ENCODE results near the gene MEIOSIN.

The MEIOSIN gene

DNA sequence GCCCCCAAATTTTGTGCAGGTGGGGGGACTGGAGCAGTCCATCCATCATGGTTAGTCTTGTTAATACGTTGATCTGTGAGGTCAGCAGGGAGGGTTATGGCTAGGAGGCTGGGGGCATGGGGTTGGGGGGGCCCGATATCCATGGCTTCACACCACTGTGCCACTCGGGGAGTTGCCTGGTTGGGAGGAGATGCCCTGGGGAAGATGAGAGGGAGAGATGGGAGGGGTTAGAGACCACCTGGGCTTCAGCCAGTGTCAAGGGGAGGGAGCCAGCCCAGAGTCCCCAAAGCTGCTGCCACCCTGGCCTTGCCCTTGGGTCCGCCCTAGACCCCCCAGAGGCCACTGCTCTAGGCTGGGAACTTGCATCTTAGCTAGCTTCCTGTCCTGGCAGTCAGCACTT lies 50.9 kb downstream of the MEIOSIN start:
- ATAC-seq (ENCODE audit: insufficient read depth, low read depth) = no peak
- Histone ChIP-seq H4K20me1 (ENCODE audit: insufficient read depth, low read length) (peaks cover 49% of the 10 kb centered on the region), H3K4me3 (ENCODE audit: low read depth in 1 of 2, low read length in 2 of 2) (no peak overlapping the region), H2AFZ (ENCODE audit: low read depth, low read length) (no peak overlapping the region), H3K27ac (ENCODE audit: low read length) (no peak overlapping the region), H3K4me1 (ENCODE audit: insufficient read depth, low read length) (no peaks in the 10 kb centered on the region), H3K27me3 (ENCODE audit: insufficient read depth, low read length, poor library complexity) (no peaks in the 10 kb centered on the region), H3K79me2 (ENCODE audit: insufficient read depth, low read length) (peaks cover 2% of the 10 kb centered on the region; the same call in 1 of the 2 replicates), H3K9ac (ENCODE audit: low read depth, low read length) (no peak overlapping the region), H3K9me3 (ENCODE audit: insufficient read depth, low read length, severe bottlenecking) (no peaks in the 10 kb centered on the region), H3K4me2 (ENCODE audit: insufficient read depth, low read length) (no peak overlapping the region), H3K36me3 (ENCODE audit: insufficient read depth, low read length) (peaks cover 41% of the 10 kb centered on the region)
- DNase-seq = no peak
- TF ChIP-seq, protein P1, sequence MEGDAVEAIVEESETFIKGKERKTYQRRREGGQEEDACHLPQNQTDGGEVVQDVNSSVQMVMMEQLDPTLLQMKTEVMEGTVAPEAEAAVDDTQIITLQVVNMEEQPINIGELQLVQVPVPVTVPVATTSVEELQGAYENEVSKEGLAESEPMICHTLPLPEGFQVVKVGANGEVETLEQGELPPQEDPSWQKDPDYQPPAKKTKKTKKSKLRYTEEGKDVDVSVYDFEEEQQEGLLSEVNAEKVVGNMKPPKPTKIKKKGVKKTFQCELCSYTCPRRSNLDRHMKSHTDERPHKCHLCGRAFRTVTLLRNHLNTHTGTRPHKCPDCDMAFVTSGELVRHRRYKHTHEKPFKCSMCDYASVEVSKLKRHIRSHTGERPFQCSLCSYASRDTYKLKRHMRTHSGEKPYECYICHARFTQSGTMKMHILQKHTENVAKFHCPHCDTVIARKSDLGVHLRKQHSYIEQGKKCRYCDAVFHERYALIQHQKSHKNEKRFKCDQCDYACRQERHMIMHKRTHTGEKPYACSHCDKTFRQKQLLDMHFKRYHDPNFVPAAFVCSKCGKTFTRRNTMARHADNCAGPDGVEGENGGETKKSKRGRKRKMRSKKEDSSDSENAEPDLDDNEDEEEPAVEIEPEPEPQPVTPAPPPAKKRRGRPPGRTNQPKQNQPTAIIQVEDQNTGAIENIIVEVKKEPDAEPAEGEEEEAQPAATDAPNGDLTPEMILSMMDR (IDR thresholded peaks at IDR 0.05; ENCODE audit: borderline replicate concordance, extremely low read depth, low read length, poor library complexity, severe bottlenecking) = no peak
- no peak for TF ChIP-seq EZH2 (IDR thresholded peaks at IDR 0.05; ENCODE audit: borderline replicate concordance, low read depth, low read length, severe bottlenecking)

DNA sequence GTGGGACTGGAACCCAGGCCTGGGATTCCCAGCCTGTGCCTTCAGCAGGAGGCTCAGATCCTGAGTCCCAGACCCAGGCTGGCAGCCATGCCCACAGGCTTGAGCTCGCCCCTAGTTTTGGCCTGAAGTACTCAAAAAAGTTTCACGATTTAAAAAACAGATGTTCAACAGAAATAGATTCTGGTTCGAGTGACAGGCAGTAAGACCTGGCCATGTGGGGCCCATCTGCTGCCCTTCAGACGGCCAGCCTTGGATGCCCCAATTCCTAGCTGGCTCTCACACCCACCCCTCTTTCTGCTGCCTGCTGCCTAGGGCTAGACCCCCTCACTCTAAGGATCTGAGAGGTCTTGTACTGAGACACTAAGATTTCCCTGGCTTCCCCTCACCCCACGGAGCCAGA lies 51.9 kb downstream of the MEIOSIN start:
- DNase-seq (no peak), ATAC-seq (ENCODE audit: insufficient read depth, low read depth) (no peak)
- H3K4me3 ChIP-seq (ENCODE audit: low read depth in 1 of 2, low read length in 2 of 2) = no peak overlapping the region
- H3K27me3 ChIP-seq (ENCODE audit: insufficient read depth, low read length, poor library complexity) = no peaks in the 10 kb centered on the region
- H4K20me1 ChIP-seq (ENCODE audit: insufficient read depth, low read length) = peaks cover 46% of the 10 kb centered on the region
- H3K9ac ChIP-seq (ENCODE audit: low read depth, low read length) = no peak overlapping the region
- no peaks in the 10 kb centered on the region for H3K9me3 ChIP-seq (ENCODE audit: insufficient read depth, low read length, severe bottlenecking)
- TF ChIP-seq EZH2 (IDR thresholded peaks at IDR 0.05; ENCODE audit: borderline replicate concordance, low read depth, low read length, severe bottlenecking) = no peak
- TF ChIP-seq, protein P1 (IDR thresholded peaks at IDR 0.05; ENCODE audit: borderline replicate concordance, extremely low read depth, low read length, poor library complexity, severe bottlenecking) = no peak
- H3K36me3 ChIP-seq (ENCODE audit: insufficient read depth, low read length) = peaks cover 47% of the 10 kb centered on the region
- no peak overlapping the region for H3K27ac ChIP-seq (ENCODE audit: low read length)
- H3K4me2 ChIP-seq (ENCODE audit: insufficient read depth, low read length) = no peak overlapping the region
- no peaks in the 10 kb centered on the region for H3K4me1 ChIP-seq (ENCODE audit: insufficient read depth, low read length)
- no peak overlapping the region for H2AFZ ChIP-seq (ENCODE audit: low read depth, low read length)
- H3K79me2 ChIP-seq (ENCODE audit: insufficient read depth, low read length) = peaks cover 2% of the 10 kb centered on the region; the same call in 1 of the 2 replicates

DNA sequence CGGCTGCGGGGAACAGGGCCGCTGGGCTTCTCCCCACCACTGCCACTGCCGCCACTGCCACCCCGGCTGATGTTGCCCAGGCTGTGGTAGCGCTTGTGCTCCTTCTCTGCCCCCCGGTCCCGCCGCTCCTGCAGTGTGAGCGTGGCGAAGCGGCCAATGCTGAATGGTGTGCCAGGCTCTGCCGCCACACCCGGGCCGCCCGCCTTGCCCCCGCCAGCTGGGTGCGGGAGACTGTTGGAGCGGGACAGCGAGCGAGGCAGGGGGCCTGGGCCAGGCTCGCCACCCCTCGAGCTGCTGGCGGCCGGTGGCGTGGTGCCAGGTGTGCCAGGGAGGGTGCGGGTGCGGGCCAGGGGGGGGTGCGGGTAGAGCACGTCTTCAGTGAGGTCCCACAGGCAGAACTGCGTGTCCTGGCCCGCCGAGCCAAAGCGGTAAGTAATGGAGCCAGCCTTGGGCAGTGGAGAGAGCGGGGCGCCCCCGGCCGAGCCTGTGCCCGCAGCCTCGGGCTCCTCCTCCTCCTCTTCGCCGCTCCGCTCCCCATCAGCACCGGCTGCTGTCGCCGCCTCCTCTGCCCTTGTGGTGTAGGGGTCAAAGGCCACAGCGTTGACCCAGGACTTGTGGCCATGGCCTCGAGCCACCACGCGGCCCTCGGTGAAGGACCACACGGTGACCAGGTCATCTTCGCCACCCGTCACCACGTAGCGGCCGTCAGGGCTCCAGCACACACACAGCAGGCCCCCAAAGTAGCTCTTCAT lies 52.7 kb downstream of the MEIOSIN start:
- DNase-seq = no peak
- Histone ChIP-seq H3K27ac (ENCODE audit: low read length) (no peak overlapping the region), H3K9ac (ENCODE audit: low read depth, low read length) (no peak overlapping the region), H3K79me2 (ENCODE audit: insufficient read depth, low read length) (peaks cover 6% of the 10 kb centered on the region), H3K4me2 (ENCODE audit: insufficient read depth, low read length) (no peak overlapping the region), H3K4me1 (ENCODE audit: insufficient read depth, low read length) (peaks cover 4% of the 10 kb centered on the region), H3K4me3 (ENCODE audit: low read depth in 1 of 2, low read length in 2 of 2) (no peak overlapping the region), H3K9me3 (ENCODE audit: insufficient read depth, low read length, severe bottlenecking) (no peaks in the 10 kb centered on the region), H3K36me3 (ENCODE audit: insufficient read depth, low read length) (peaks cover 52% of the 10 kb centered on the region), H3K27me3 (ENCODE audit: insufficient read depth, low read length, poor library complexity) (no peaks in the 10 kb centered on the region), H4K20me1 (ENCODE audit: insufficient read depth, low read length) (peaks cover 42% of the 10 kb centered on the region), H2AFZ (ENCODE audit: low read depth, low read length) (no peak overlapping the region)
- no peak for TF ChIP-seq EZH2 (IDR thresholded peaks at IDR 0.05; ENCODE audit: borderline replicate concordance, low read depth, low read length, severe bottlenecking)
- TF ChIP-seq, protein P1 (IDR thresholded peaks at IDR 0.05; ENCODE audit: borderline replicate concordance, extremely low read depth, low read length, poor library complexity, severe bottlenecking) = no peak
- ATAC-seq (ENCODE audit: insufficient read depth, low read depth) = no peak
